ENCODE measurements around the gene KIF26A.
"Not testable (repeated sequence)": the region's sequence is repeated elsewhere in the genome, so short reads cannot be mapped to it uniquely, and the experiment has no call there.

KIF26A gene

DNA sequence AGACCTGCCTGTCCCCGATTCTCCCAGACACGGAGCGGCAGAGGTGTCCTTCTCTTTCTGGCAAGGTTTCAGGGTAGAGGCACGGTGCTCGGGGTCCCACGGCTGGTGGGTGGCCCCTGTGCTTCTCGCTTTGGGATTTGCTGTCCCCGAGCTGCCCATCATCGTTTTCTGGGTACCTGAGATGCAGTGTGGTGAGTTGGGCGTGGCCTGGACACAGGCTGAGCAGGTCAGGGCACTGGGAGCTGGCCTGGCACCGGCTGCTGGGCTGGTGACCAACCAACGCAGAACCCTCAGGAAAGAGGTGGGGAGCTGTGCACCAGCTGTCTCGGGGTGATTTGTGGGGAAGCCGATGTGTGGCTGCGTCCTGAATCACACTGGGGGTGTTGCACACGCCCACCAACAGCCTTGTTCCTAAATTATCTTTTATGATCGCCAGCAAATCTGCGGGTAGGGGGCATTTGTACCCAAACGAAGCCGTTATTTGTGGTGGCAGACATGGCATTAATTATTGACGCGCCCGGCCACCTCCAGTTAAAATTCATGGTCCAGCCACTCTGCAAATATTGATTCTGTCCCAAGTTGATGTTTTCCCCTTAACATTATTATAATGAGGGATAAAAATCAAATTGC, 61.0 kb downstream of the KIF26A start:
- H3K4me3 ChIP-seq (ENCODE audit: low read length), result no peak overlapping the region
- TF ChIP-seq ZNF274 (IDR thresholded peaks at IDR 0.05; ENCODE audit: low read depth, low read length), result no peak

DNA sequence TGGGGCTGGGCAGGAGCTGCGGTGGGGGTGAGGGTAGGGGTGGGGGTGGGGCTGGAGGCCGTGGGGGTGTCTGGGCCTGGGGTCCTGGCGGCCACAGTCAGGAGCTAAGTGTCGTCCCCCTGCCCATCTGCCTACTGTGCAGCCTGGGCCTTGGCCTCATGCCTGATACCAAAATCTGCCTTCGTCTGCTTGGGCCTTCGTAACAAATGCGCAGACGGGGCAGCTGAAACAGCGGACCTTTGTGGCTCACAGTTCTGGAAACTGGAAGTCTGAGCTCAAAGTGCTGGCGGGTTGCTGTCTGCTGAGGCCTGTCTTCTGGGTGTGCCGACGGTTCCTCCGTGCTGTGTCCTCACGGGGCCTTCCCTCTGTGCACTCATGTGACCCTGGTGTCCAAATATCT, 61.7 kb downstream of the KIF26A start:
- H3K4me3 ChIP-seq (ENCODE audit: low read length), result no peak overlapping the region
- TF ChIP-seq ZNF274 (IDR thresholded peaks at IDR 0.05; ENCODE audit: low read depth, low read length), result no peak

DNA sequence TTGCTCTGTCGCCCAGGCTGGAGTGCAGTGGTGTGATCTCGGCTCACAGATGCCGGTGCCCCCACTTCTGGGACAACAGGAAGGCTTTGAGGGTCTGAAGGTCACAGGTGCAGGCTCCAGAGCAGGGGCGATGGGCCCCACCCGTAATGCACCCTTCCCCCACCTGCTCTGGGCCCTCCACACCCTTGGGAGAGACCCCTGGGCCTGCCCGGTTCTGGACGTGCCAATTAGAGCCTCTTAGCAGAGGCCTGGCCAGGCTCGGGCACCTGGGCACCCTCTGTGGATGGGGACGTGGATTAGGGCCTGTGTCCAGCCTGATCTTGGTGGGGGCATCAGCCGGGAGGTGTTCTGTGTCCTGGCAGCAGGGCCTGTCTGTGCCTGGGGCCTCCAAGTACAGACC, 62.2 kb downstream of the KIF26A start:
- H3K4me3 ChIP-seq (ENCODE audit: low read length), result no peak overlapping the region
- no peak for TF ChIP-seq ZNF274 (IDR thresholded peaks at IDR 0.05; ENCODE audit: low read depth, low read length)

DNA sequence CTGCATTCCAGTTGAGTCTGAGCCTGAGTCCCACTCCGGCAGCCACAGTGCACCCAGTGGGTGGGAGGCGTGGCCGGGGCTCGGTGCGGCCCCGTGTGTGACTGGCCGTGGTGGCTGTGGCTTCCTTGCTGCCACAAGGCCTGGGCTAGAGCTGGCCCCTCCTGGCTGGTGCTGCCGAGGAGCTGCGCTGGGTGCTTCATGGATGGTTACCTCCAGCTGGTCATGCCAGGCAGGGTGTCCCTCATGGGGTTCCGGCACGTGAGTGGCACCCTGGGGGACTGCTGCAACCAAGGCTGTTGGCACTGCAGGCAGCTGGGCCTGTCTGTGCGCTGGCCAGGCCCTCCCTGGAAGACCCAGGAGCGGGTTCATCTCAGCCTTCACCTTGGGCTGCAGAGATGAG, 62.7 kb downstream of the KIF26A start:
- no peak overlapping the region for H3K4me3 ChIP-seq (ENCODE audit: low read length)
- TF ChIP-seq ZNF274 (IDR thresholded peaks at IDR 0.05; ENCODE audit: low read depth, low read length), result no peak

DNA sequence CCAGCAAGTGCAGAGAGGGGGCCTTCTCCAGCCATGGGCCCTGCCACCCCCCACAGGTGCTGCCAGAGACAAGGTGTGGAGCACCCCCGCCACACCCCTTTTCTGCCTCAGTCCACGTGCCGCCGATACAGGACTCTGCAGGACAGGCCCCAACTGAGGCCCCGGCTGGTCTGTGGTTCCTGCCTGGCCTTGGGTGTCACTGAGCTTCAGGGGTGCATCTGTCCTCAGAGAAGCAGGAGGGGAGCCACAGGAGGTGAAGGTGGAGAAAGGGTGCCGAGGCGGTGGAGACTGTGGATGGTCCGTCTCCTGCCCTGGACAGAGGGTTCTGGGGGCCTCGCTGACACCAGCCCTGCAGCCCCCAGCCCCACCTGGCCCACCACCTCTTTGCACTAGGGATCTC, 63.1 kb downstream of the KIF26A start:
- no peak for TF ChIP-seq ZNF274 (IDR thresholded peaks at IDR 0.05; ENCODE audit: low read depth, low read length)
- H3K4me3 ChIP-seq (ENCODE audit: low read length), result no peak overlapping the region

DNA sequence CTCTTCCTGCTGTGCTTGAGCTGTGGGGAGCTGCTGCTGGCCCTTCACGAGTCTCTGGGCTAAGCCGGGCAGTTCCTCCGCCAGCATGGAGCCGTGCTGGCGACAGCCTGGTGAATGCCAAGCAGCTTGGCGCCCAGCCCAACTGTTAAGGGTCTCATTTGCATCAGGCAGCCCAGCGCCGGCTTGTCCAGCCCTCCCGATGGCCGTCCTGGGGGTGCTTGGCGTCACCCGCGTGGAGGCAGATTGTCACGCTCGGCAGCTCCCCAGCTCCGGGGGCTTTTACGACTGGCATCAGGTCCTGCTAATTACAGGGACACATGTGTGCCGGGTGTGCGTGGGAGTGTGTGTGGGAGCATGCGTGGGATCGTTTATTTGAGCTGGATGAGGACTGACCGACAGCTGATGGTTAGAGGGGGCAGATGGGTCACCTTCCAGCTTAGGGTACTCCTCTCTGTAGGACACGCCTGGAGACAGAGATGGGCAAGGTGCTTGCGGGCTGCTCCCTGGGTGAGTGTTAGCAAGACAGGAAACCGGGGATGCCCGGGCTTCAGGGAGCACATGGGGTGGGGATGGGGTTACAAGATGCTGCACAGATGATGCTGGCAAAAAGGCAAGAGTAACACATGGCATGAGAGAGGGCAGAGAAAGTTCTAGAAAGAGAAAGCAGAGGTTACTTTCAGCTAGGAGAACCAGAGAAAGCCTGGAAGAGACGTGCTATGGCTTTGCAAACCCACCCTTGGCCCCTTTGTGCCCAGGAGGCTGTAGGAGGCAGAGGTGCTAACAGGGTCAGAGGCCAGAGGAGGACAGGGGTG, 64.1 kb downstream of the KIF26A start:
- no peak for TF ChIP-seq ZNF274 (IDR thresholded peaks at IDR 0.05; ENCODE audit: low read depth, low read length)
- no peak overlapping the region for H3K4me3 ChIP-seq (ENCODE audit: low read length)

DNA sequence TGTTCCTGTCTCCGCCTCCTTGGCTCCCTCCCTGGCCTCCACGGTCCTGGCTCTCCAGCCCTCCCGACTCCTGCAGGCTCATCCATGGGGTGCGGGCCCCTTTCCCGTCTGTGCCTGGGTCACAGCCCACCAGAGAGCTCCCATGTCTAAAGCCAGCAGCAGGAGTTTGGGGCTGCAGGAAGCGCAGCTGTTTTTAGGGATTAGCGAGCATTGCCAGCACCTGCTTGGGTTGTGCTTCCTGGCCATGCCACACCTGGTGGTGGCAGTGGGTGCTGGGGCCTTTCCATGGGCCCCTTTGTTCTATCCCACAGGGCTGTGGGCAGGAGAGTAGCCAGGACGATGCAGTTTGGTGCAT, 64.7 kb downstream of the KIF26A start:
- H3K4me3 ChIP-seq (ENCODE audit: low read length), result no peak overlapping the region
- no peak for TF ChIP-seq ZNF274 (IDR thresholded peaks at IDR 0.05; ENCODE audit: low read depth, low read length)

DNA sequence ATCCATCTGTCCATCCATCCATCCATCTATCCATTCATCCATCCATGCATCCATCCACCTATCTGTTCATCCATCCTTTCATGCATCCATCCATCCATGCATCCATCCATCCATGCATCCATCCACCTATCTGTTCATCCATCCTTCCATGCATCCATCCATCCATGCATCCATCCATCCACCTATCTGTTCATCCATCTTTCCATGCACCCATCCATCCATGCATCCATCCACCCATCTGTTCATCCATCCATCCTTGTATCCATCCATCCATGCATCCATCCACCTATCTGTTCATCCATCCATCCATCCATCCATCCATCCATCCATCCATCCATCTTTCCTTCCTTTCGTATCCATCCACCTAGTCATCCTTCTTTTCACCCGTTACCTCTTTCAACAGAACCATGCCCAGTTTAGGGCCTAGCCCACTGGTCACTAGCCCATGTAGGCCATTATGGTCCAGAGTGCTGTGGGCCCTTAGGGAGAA, 66.3 kb downstream of the KIF26A start:
- H3K4me3 ChIP-seq (ENCODE audit: low read length), result no peak overlapping the region
- TF ChIP-seq ZNF274 (IDR thresholded peaks at IDR 0.05; ENCODE audit: low read depth, low read length), result no peak

DNA sequence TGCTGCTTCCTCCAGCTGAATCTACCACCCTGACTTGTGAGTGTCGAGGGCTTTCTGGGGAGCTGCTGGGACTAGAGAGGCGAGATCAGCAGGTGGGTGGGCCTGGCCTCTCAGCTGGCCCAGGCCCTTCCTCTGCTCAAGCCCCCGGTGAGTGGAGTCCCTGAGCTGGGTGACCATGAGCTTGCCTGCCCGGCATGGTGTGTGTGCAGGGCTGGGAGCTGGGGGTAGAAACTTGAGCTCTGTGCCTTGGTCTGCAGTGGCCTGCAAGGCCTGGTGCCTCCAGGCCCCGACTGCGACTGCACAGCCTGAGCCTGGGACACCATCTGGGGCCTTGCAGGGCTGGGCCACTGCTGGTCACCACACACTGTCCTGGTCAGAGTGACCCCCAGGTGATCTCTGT, 67.4 kb downstream of the KIF26A start:
- TF ChIP-seq ZNF274 (IDR thresholded peaks at IDR 0.05; ENCODE audit: low read depth, low read length), result no peak
- H3K4me3 ChIP-seq (ENCODE audit: low read length), result no peak overlapping the region

DNA sequence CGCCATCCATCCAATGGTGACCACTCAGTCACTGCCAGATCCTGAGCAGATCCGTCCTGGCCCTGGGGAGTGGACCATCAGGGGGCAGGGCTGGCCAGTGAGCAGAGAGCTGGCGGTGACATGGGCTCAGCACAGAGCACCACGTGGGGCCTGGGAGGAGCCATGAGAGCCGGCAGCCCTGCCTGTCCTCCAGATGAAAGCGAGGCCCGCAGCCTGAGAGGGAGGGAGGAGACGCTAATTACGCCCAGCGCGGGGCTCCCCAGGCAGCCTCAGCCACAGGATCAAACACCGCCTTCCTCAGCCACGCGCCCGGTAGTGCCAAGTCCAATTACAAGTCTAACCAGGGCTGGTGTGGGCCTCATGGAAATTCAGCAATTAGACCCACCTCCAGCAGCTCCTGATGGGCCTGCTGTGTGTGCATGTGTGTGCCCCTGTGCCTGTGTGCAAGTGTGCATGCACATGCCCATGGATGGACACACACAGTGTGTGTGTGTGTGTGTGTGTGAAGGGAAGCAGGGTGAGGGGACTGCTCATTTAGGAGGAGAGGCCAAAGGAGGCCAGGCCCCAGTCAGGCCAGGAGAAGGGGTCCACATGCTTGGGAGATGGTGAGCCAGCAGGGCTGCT, 68.0 kb downstream of the KIF26A start:
- H3K4me3 ChIP-seq (ENCODE audit: low read length), result no peak overlapping the region
- no peak for TF ChIP-seq ZNF274 (IDR thresholded peaks at IDR 0.05; ENCODE audit: low read depth, low read length)

DNA sequence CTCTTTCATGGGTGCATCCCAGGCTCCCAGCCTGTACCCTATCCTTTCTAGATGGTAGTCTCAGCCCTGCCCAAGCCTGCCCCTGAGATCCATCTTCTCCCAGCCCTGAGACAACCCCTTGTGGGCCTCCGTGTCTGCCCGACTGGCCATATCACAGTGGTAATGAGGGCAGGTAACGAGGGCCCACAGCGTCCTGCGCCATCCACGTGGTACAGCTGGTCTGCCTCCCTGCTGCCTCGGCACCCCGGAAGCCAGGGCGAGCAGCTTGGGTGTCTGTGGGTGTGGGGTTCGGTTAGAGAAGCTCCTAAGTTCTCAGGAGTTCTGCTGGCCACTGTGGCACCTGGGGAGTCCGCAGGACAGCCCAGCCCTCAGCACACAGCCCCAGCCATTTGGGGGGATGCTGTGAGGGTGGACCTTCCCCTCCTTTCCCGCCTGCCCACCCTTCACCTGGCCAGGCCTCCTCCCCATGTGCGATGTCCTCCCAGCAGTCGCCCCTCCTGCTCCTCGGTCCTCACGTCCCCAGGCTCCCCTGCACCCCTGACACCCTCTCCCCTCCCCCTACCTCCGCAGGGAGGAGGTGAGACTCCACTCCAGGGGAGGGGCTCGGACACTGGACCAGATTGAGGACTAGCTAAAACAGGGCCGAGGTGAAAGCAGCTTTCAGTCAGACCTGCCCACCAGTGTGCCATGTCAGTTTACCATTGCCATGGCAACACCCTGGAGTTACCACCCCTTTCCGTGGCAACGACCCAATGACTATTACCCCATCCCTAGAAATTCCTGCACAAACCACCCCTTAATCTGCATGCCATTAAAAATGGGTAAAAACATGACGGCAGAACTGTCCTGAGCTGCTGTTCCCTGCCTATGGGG, 69.0 kb downstream of the KIF26A start:
- no peak for TF ChIP-seq ZNF274 (IDR thresholded peaks at IDR 0.05; ENCODE audit: low read depth, low read length)
- no peak overlapping the region for H3K4me3 ChIP-seq (ENCODE audit: low read length)

DNA sequence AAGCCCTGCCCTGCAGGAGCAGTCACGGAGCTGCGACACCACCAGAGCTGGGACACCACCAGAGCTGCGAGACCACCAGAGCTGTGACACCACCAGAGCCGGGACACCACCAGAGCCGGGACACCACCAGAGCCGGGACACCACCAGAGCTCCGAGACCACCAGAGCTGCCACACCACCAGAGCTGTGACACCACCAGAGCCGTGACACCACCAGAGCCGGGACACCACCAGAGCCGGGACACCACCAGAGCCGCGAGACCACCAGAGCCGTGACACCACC, 69.6 kb downstream of the KIF26A start:
- H3K4me3 ChIP-seq (ENCODE audit: low read length), result not testable (repeated sequence)

DNA sequence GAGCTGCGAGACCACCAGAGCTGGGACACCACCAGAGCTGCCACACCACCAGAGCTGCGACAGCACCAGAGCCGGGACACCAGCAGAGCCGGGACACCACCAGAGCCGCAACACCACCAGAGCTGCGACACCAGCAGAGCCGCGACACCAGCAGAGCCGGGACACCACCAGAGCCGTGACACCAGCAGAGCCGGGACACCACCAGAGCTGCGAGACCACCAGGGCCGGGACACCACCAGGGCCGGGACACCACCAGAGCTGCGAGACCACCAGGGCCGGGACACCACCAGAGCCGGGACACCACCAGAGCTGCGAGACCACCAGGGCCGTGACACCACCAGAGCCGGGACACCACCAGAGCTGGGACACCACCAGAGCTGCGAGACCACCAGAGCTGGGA, 69.9 kb downstream of the KIF26A start:
- H3K4me3 ChIP-seq (ENCODE audit: low read length), result not testable (repeated sequence)

DNA sequence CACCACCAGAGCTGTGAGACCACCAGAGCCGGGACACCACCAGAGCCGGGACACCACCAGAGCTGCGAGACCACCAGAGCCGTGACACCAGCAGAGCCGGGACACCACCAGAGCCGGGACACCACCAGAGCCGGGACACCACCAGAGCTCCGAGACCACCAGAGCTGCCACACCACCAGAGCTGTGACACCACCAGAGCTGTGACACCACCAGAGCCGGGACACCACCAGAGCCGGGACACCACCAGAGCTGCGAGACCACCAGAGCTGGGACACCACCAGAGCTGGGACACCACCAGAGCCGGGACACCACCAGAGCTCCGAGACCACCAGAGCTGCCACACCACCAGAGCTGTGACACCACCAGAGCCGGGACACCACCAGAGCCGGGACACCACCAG, 70.7 kb downstream of the KIF26A start:
- H3K4me3 ChIP-seq (ENCODE audit: low read length), result not testable (repeated sequence)
